Nucleus accumbens (tissue), 56 donors: Measurements from ENCODE around the gene KRT32.
"Not testable (repeated sequence)": the region's sequence is repeated elsewhere in the genome, so short reads cannot be mapped to it uniquely, and the experiment has no call there.

Experiments
- DNase-seq, 56 donors: peaks; one replicate each; lab custom pipeline; 2025; lab: John Stamatoyannopoulos, UW

KRT32 gene

DNA sequence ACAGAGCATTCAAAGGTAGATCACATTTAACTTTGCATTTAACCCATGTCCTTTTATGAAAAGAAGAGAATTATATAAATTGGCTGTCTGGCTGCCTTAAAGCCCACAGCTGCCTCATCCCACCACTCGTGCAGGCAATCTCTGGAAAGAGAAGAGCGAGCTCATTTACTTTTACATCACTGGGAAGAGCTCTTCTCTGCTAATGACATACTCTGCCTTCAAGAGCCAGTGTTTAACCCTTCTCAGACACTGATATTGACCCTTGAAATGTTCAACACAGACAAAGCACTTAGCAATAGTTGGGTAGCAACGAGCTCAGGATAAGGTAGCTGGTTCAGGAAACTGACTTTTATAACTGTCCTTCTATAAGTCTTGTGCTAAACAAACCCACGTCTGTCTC lies 33.2 kb downstream of the KRT32 start:
- DNase-seq = no peak

DNA sequence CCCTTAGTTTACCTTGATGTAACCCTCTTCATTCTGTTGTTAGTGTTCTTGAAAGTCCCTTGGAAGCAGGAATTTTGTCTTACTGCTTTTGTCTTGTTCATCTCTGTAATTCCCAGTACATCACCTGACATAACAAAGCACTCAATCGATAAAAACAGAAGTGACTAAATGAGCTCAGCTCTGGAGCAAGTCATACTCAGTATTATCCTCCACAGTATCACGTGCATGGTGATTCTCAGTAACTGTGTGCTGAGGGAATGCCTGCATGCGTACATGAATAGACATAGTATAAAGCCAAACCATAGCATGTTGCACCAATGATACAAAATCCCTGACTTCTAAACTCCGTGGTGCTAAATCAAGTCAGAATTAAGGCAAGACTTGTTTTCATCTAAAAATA lies 33.6 kb downstream of the KRT32 start:
- DNase-seq = no peak

DNA sequence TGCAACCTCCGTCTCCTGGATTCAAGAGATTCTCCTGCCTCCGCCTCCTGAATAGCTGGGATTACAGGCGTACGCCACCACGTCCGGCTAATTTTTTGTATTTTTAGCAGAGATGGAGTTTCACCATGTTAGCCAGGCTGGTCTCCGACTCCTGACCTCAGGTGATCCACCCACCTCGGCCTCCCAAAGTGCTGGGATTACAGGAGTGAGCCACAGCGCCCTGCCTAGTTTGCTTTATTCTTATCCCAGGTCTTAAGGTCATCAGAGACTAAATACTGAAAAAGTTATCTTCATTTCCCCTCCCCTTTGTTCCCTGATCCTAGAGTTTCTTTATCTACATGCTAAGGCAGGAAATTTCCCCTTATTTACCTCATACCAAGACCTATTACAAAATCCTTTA lies 36.8 kb downstream of the KRT32 start:
- not testable (repeated sequence) for DNase-seq

DNA sequence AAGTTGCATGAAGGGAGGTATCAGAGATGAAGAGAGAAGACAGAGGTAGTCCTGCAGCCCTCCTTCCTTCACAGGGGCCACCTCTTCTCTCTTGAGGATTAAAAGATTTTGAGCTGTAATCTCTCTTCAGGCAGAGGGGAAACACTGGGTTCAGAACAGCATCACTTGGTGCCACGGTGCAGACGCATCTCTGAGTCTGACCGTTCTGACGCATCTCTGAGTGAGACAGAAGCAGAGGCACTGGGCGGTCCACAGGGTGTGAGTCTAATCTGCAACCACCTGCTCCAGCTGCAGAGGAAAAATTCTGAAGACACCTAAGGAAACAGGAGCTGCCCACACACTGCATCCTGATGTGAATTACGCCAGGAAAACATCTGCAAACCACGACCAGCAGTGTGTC lies 37.5 kb downstream of the KRT32 start:
- DNase-seq = no peak

DNA sequence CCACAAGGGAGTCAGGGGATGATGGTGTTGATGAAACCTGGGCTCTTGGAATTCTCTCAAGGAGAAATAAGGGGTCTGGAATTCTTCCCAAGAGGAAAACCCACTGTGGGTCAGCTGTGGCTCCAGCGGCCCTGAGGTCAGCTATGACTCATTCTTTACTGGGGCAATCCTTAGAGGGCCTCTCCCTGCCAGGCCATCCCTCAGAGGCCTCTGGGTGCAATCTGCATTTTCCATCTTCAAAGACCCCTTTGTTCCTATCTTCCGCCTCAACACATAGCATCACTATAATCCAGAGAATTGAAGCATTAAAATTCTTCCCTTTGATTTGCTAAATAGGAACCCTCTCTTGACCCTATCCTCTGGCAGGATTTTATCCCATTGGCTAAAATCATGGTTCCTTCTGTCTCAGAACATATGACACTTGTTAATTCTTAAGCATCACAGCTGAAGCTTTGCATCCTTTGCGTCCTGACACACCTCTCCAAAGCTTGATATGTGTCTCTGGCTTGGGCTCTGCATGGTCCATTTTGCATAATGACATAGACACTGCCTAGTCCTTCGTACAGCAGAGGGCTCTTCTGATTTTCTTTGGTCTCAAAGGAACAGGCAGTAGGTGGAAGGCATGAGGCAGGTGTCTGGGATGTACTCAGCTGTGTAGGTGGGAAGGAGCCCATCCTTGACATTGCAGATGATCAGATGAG lies 38.4 kb downstream of the KRT32 start:
- no peak for DNase-seq

DNA sequence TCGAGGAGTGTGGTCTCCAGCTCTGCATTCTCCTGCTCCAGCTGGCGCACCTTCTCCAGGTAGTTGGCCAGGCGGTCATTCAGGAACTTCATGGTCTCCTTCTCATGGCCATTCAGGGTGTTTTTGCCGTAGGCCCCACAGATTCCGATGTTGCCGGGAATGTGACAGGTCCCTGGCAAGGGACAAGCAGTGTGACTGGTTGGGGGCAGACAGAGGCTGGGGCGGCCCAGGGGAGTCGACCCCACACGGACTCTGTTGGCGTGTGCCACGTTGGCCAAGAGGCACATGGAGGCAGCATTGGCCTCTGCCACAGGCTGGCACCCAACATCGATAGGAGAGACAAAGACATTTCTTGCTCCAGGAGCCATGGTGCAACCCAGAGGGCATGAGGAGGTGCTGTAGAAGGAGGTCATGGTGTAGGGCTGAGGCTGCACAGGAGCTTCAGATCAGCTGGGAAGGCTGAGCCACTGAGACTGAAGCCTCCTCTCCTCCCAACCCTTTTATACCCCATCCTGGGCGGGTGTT lies 43.0 kb downstream of the KRT32 start, which contains the start of gene KRT37:
Gene KRT37 (minus strand): TSS at position 475 of the 525 bp plus-strand sequence. CDS start 62 bp downstream, at position 413.
- no peak for DNase-seq

DNA sequence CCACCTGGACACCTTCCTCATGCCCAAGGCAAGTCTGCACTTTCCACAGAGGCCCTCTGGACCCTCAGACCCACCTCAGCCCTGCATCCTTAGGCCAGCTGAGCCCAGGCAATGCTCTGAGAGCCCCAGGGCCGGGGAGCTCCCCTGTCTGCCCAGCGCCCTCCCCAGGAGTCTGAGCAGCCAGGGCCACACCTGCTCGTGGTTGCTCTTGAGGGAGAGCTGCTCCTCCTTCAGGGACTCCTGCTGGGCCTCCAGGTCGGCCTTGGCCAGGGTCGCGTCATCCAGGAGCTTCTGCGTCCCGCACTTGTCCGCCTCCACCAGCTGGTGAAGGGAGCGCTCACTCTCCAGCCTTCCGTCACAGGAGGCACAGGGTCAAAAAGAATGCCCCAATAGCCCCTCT lies 44.6 kb downstream of the KRT32 start:
- not testable (repeated sequence) for DNase-seq

DNA sequence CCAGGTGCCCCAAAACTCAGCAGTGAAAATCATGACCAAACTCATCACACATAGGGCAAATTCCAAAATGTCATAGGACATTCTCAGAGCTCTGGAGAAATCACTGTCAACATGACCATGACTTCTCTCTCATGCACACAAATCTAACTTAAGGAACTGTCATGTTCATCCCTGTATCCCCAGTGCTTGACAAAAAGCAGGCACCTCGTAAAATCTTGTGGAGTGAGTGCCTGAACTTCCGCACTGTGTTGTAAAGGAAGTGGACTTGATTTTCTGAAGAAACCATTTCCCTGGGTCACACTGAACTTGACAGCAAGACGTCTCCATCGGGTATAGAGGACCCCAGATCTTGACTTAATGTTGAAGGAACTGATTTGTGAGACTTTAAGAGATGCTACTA lies 45.6 kb downstream of the KRT32 start:
- DNase-seq = no peak

DNA sequence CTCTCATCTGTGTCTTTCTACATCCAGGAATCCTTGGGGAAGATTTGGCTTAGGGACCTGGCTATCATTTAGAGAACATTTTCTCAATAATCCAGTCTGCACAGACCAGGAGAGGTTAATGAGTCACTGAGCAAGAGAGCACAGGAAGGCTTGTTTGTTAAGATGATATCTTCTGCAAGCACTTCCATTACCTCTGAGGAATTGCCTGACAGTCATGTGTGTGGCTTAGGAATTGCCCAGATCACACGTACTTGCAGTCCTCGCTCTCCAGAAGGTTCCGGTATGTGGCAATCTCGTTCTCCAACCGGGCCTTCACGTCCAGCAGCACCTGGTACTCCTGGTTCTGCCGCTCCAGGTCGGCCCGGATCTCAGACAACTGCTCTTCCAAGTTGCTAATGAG lies 46.1 kb downstream of the KRT32 start:
- no peak for DNase-seq

DNA sequence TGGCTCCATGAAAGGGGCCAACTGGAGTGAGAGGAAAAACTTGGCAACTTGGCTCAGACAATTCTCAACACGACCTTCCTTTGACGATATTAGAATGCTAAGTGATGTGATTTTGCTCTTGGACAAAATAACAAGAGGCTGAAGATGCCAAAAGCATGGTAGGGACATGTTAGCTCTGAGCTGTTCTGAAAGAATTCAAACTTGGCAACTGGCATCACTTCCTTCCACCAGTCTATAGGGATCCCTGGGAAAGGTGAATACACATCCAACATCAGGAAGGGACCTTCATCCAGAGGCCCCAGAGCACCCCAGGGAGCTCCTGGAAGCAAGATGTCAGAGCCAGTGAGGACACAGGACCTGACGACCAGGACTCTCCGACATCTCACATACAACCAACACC lies 47.1 kb downstream of the KRT32 start:
- no peak for DNase-seq

DNA sequence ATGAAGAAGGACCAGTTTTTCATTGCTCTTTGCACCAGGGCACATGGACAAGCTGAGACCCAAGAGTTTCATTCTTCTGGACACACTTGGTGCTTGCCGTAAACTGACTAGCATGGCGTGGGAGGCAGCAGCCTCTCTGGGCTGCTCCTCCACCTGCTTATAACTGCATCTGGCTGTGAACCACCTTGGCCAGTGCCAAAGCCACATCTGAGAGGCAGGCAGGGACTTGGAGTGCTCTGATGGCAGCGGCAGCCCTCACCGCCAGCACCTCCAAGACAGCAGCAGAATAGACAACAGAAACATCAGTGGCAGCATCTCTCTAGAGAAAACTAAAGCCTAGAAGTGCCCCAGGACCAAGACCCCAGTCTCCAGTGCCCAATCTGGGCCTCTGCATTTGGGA lies 47.5 kb downstream of the KRT32 start:
- DNase-seq = no peak

DNA sequence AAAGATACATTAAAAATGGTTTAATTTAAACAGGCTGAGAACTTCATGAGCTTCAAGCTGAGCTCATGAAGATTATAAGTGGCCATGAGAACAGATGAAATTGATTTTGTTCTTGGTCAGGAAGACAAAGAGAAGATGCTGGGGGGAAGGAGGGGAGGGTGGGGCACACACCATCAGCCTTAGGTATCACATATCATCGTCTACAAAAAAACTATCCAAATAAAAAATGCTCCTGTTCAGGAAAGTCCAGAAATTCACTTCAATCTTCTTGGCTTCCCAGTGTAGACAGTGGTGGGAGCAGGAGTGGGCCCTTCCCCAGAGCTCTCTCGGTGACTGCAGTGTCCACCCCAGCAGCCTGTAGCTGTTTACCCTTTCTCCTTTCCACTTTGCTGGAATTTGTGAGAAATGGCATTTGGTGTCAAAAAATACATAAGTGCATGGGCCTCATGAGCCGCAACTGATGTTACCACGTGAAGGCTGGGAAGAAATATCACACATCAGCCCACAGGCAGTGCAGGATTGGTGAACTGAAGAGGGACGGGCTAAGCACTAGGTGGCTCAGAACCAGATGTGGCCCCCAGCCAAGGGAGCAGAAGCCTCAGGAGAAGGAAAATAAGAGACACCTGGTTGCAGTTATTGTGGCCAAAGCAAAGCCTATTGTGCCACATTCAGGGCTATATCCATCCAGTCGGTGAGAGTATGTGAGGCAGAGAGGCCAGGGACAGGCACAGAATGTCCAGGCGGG lies 48.9 kb downstream of the KRT32 start:
- DNase-seq = no peak

DNA sequence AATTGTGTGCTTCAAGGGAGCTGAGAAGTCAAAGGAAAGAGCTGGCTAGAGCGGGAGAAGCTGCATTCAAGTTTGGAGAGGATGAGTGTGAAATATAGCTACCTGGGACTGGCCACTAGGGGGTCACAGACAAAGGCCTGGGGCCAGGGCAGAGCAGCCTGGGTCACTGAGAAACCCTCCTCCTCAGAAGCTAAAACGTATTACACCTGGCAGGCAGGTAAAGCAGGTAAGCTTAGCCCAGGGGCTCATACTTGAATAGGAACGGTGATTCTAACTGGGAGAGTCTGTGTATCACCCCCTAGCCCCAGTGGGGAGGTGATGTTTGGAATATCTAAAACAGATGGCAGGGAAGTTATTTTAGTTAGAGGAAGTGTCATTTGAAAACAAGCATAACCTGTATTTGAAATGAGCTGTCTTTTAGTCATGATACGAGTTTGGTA lies 49.6 kb downstream of the KRT32 start:
- no peak for DNase-seq

DNA sequence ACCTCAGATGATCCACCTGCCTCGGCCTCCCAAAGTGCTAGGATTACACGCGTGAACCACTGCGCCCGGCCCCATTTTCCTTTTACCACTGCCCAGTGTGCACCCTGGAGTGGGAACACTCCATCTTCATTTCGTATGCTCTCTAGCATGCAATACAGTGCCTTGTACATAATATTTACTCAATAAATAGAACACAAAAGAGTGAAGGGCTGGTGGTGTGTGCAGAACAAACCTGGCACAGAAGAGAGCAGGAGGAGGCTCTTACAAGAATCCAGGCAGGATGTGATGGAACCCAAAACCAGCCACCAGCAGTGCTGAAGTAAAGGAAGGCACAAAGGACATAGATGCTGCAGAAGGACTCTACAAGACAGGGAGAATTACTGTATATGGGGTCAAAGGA lies 50.1 kb downstream of the KRT32 start:
- DNase-seq = no peak

DNA sequence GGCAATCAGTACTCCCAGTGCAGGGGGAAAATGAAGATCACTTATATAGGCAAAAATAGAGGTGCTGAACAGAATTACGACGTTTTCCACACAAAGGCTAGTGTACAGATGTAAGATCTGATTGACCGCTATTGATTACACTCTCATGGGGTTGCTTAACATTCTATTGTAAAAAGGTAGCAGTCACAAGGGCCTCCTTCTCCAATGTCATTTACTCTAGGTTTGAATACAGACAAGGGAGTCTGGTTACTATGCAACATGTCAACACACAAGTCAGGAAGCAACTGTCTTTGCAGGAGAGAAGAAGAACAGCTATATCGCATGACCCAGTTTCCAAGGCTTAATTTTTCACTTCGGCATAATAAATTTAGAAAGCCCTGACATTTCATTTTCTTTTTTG lies 50.7 kb downstream of the KRT32 start:
- no peak for DNase-seq

DNA sequence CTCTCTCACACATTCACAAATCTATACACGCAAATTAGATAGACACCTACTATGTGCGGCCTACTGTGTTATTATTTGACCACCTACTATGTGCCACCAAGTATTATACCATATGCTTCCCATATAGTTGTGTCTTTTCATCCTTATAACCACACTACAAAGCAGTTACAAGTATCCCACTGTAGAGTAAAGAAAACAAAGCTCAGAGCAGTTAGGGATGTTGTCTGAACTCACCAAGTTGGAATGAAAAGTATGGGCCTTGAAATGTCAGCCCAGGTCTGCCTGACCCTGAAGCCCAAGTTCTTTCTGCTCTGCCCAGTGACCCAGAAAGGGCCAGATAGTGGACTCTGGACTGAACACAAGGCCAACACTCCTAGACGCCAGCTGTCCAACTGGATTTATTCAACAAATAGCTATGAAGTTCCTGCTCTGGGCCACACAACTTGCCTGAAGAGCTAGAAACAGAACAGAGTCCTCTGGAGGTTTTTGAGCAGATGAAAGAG lies 51.3 kb downstream of the KRT32 start:
- DNase-seq = no peak

DNA sequence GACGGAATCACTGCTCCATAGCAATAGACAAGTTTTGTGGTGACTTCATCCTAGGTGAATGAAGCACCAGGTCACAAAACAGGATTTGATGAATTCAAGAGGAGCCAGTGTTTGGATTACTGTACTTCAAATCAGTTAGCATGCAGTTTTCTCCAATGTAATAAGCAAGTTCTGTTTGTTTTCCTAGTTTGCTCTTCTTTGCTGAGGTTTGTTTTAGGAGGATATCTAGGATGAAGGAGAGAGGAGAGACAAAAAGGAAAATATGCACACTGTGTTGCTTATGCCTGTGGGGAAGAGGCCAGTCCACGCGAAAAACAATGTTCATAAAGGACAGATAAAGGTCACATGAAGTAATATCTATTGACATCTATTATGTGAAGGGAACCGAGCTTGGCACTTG lies 51.8 kb downstream of the KRT32 start:
- DNase-seq = no peak

DNA sequence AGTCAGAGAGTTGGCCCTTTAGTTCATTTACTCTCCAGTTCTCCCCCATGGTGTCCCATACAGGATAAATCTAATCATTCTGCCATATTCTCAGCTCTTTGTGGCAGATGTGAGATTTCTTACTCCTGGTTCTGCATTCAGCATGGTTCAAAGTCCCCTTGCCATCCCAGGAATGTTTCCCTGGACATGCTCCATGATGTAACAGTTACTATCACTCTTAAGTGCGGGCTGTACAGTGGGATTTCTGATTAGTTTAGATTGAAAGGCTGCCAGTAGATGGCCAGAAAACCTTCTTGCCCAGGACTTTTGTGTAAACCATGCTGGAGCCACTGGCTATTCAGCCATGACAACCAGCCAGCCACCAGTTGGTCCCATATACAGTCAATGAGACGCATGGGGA lies 53.2 kb downstream of the KRT32 start:
- no peak for DNase-seq

DNA sequence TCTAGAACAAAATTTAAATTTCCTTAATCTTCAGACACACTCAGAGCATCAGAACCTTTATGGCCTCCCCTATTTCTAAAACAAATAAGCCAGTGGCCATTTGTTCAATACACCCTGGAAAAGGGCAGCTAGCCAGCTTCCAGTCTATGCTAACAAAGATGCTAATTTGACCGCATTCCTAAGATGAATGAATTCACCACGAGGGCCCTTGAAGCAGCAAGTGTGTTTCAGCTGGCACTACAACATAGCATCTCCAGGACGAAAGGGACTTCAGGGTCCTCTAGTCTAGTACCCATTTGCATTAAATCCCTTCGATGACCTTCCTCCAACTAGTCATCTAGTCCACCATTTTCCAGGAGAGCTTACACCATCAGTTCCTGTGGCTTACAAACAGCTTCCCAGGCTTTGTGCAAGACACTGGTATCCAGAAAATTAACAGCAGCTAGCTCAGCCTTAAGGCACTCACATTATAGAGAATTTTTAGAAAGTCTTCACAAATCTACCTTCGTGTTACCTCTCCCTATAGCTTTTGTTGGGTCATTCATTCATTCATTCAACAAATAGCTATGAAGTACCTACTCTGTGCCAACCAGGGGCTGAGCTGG lies 53.7 kb downstream of the KRT32 start:
- peak in 1 of 56 donors; percentile 4 for DNase-seq

DNA sequence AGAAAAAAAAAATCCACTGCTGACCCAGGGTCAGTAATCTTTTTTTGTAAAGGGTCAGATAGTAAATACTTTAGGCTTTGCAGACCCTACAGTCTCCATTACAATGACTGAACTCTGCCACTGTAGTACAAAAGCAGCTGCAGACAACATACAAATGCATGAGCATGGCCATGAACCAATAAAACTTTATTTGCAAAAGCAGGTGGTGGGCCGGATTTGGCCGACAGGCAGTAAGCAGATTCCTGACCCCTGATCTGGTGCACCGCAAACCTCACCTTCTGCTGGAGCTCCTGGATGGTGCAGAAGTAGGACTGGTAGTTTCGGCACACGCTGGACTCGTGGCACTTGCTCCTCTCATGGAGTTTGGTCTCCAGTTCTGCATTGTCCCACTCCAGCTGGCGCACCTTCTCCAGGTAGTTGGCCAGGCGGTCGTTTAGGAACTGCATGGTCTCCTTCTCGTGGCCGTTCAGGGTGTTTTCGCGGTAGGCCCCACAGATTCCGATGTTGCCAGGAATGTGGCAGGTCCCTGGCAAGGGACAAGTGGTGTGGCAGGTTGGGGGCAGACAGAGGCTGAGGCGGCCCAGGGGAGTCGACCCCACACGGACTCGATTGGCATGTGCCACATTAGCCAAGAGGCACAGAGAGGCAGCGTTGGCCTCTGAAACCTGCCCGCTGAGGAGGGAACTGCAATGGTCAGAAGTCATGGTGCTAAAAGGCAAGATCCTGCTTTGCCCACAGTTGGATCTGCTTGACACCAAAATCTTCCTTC lies 55.9 kb downstream of the KRT32 start:
- DNase-seq = no peak
